IPS DF 6.9 (cell line): ENCODE data around the gene TGFBI.

Experiments
- DNase-seq: peaks from one replicate; pipeline ENCODE4 v3.0.0-alpha.2; 2013; ENCODE audit warnings: low read depth, low spot score
- H3K27ac ChIP-seq: one replicate; pipeline ENCODE4 v1.5.1; 2013; ENCODE audit warnings: low read length, control low read depth
- H3K27me3 ChIP-seq: 2 replicates; pipeline ENCODE4 v1.6.1; 2013; ENCODE audit warnings: mild to moderate bottlenecking, low read length; ENCODE audit not compliant: control insufficient read depth, insufficient read depth
- H3K36me3 ChIP-seq: 2 replicates; pipeline ENCODE4 v1.6.1; 2013; ENCODE audit warnings: low read length; ENCODE audit not compliant: control insufficient read depth, insufficient read depth
- H3K4me1 ChIP-seq: 2 replicates; pipeline ENCODE4 v1.6.1; 2013; ENCODE audit warnings: low read length; ENCODE audit not compliant: control insufficient read depth, insufficient read depth
- H3K4me3 ChIP-seq: 2 replicates; pipeline ENCODE4 v1.5.1; 2013; ENCODE audit warnings: mild to moderate bottlenecking, low read length
- H3K9me3 ChIP-seq: 2 replicates; pipeline ENCODE4 v1.6.1; 2013; ENCODE audit warnings: low read length, inconsistent platforms; ENCODE audit not compliant: control insufficient read depth, insufficient read depth
- WGBS: extraction: QIAGEN DNeasy Blood & Tissue Kit; methylation state at CpG from one replicate; pipeline ENCODE4 v1.1.7; 2013; ENCODE audit warnings: mixed read lengths, missing lambda C conversion rate; ENCODE audit not compliant: insufficient read length, insufficient coverage; 5-methylcytosine and 5-hydroxymethylcytosine counted together

Gene TGFBI

DNA sequence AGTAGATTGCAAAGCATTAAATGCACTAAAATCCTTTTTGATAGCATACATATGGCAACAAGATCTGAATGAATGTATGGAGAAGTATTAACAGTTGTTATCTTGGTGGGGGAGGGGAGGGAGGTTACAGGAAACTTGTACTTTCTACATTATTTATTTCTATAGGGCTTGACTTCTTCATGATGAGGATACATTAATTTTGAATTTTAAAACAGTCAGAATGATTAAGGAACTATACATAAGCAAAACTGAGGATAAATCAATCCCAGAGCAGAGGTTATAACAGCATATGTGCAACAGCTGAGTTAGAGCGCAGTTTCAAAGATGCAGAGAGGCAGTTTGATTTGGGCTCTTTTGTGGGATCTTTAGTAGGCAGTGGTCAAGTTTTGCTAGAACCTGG lies 80.0 kb downstream of the TGFBI start:
- H3K4me3 ChIP-seq = no peak overlapping the region
- no peaks in the 10 kb centered on the region for H3K27me3 ChIP-seq
- no CpG with 5 or more reads among the region's 1 CpG for WGBS
- H3K27ac ChIP-seq = no peak overlapping the region
- DNase-seq = no peak
- H3K36me3 ChIP-seq = no peaks in the 10 kb centered on the region
- H3K4me1 ChIP-seq = peaks cover 4% of the 10 kb centered on the region; the same call in 1 of the 2 replicates
- H3K9me3 ChIP-seq = no peaks in the 10 kb centered on the region

DNA sequence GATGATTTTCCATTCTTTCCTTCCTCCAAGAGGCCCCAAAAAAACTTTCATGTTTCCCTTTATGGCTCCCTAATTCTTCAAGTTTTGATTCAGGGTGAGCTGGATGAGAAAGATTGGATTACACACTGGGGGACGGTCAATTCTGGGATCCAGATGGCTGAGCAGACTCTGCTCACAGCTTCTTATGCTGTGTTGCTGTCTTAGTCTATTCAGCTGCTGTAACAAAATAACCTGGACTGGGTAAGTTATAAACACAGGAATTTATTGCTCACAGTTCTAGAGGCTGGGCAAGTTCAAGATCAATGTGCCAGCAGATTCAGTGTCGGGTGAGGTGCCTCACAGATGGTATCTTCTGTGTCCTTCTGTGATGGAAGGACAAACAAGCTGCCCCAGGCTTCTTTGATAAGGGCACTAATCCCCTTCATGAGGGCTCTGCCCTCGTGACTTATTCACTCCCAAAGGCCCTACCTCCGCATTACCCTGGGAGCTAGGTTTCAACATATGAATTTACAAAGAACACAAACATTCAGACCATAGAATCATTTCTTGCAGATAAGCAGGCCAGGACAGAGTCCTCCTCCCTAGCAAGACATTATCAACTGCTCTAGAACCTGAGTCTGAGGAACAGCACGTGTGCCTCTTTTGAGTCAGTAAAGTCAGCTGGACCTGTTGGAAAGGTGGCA lies 80.8 kb downstream of the TGFBI start:
- Histone ChIP-seq H3K4me3 (no peak overlapping the region), H3K4me1 (peaks cover 4% of the 10 kb centered on the region; the same call in 1 of the 2 replicates), H3K9me3 (no peaks in the 10 kb centered on the region), H3K27ac (no peak overlapping the region), H3K36me3 (no peaks in the 10 kb centered on the region), H3K27me3 (no peaks in the 10 kb centered on the region)
- WGBS = no CpG with 5 or more reads among the region's 5 CpGs
- no peak for DNase-seq
